ENCODE data around the gene SLC17A5. TPM values are rescaled to one million over a fixed set of nuclear protein-coding genes. Genes with fewer than 3 reads are reported as not detected.
A peak's percentile ranks its signal among the peaks of the same experiment; 100 is the strongest.
"Not testable (repeated sequence)": the region's sequence is repeated elsewhere in the genome, so short reads cannot be mapped to it uniquely, and the experiment has no call there.

The SLC17A5 gene
- total and polyA plus RNA-seq, 12 donors: 1.5 to 20.3 (median 12.8) TPM

- 92 to 94% (median 92%) methylated on average over 17 of the region's 17 CpGs for WGBS, 4 donors
These were observed 89.0 kb downstream of the SLC17A5 start for GRCh38 chr6:73564578-73565345.

GRCh38 chr6:73562558-73562957 is 91.2 kb downstream of the SLC17A5 start:
- H3K36me3 ChIP-seq (replicated peaks in 1 of 2): no peaks in the 10 kb centered on the region
- H3K4me1 ChIP-seq (replicated peaks in 1 of 2): peaks cover 0 to 4% of the 10 kb centered on the region in 2 donors
- H3K4me3 ChIP-seq: no peak overlapping the region
- H3K27me3 ChIP-seq: no peaks in the 10 kb centered on the region
- intact Hi-C loops (cut with DNase I): no loop called here
- no peak for TF ChIP-seq CTCF (IDR thresholded peaks at IDR 0.05)
- no peak for TF ChIP-seq POLR2A (IDR thresholded peaks at IDR 0.05)
- H3K9me3 ChIP-seq (replicated peaks in 1 of 3): no peaks in the 10 kb centered on the region
- WGBS, 4 donors: 70 to 75% (median 70%) methylated on average over 2 of the region's 2 CpGs
- no peak for DNase-seq
- H3K27ac ChIP-seq: no peak overlapping the region

More at GRCh38 chr6:73564578-73565345, 89.0 kb downstream of the SLC17A5 start:
- Histone ChIP-seq H3K27me3 (no peaks in the 10 kb centered on the region), H3K36me3 (replicated peaks in 1 of 2) (no peaks in the 10 kb centered on the region), H3K27ac (no peak overlapping the region), H3K4me3 (no peak overlapping the region), H3K4me1 (replicated peaks in 1 of 2) (peaks cover 0 to 4% of the 10 kb centered on the region in 2 donors), H3K9me3 (replicated peaks in 1 of 3) (no peaks in the 10 kb centered on the region)
- TF ChIP-seq CTCF (IDR thresholded peaks at IDR 0.05): no peak
- no peak for TF ChIP-seq POLR2A (IDR thresholded peaks at IDR 0.05)
- intact Hi-C loops (cut with DNase I): no loop called here
- no peak for DNase-seq

DNA sequence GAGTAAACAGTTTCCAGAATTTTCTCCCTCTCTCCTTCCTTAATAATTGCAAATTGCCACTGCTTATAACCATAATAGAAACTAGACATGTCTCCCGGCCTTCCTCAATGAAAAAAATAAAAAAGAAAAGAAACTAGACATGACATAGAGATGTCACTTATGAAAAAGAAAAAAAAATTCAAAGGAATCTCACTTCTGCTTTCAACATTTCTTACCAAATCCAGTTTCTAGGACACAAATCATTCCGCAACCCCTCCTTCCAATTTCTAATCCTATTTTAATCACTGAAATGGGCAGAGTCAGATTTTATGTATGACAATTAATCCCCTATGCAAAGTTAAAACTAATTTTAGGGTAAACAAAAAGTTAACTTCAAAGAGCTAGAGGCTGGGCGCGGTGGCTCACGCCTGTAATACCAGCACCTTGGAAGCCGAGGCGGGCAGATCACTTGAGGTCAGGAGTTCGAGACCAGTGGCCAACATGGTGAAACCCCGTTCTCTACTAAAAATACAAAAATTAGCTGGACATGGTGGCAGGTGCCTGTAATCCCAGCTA is 92.9 kb downstream of the SLC17A5 start:
- intact Hi-C loops (cut with DNase I): no loop called here
- 75 to 83% (median 81%) methylated on average over 9 of the region's 9 CpGs for WGBS, 4 donors
- Histone ChIP-seq H3K27me3 (no peaks in the 10 kb centered on the region), H3K4me1 (replicated peaks in 1 of 2) (no peaks in the 10 kb centered on the region), H3K27ac (no peak overlapping the region), H3K36me3 (replicated peaks in 1 of 2) (no peaks in the 10 kb centered on the region), H3K9me3 (replicated peaks in 1 of 3) (no peaks in the 10 kb centered on the region), H3K4me3 (no peak overlapping the region)
- no peak for DNase-seq
- TF ChIP-seq CTCF (IDR thresholded peaks at IDR 0.05) (no peak), POLR2A (IDR thresholded peaks at IDR 0.05) (no peak)

GRCh38 chr6:73560182-73560732 is 93.5 kb downstream of the SLC17A5 start:
- Histone ChIP-seq H3K4me1 (replicated peaks in 1 of 2) (no peaks in the 10 kb centered on the region), H3K36me3 (replicated peaks in 1 of 2) (no peaks in the 10 kb centered on the region), H3K27me3 (no peaks in the 10 kb centered on the region), H3K9me3 (replicated peaks in 1 of 3) (no peaks in the 10 kb centered on the region), H3K27ac (no peak overlapping the region), H3K4me3 (no peak overlapping the region)
- intact Hi-C loops (cut with DNase I): no loop called here
- WGBS, 4 donors: 47 to 66% (median 50%) methylated on average over 8 of the region's 8 CpGs
- DNase-seq: peak in 1 of 7 donors; percentile 10
- TF ChIP-seq CTCF (IDR thresholded peaks at IDR 0.05): no peak
- TF ChIP-seq POLR2A (IDR thresholded peaks at IDR 0.05): no peak

- H3K36me3 ChIP-seq (replicated peaks in 1 of 2); intact Hi-C loops (cut with DNase I); H3K9me3 ChIP-seq (replicated peaks in 1 of 3); DNase-seq; H3K4me1 ChIP-seq (replicated peaks in 1 of 2); H3K27ac ChIP-seq; H3K4me3 ChIP-seq; H3K27me3 ChIP-seq: not testable (repeated sequence)
- 94 to 100% (median 96%) methylated on average over 12 of the region's 12 CpGs for WGBS, 4 donors
These were observed 94.4 kb downstream of the SLC17A5 start for GRCh38 chr6:73559399-73559794.

All from adrenal gland (tissue), 12 donors.